Measurements from ENCODE around the gene ACYP2. TPM values are rescaled to one million over a fixed set of nuclear protein-coding genes. Genes with fewer than 3 reads are reported as not detected.

ACYP2 gene
- total RNA-seq, 6 donors from 2014 or later: 8.9 to 15.7 (median 14.8) TPM

DNA sequence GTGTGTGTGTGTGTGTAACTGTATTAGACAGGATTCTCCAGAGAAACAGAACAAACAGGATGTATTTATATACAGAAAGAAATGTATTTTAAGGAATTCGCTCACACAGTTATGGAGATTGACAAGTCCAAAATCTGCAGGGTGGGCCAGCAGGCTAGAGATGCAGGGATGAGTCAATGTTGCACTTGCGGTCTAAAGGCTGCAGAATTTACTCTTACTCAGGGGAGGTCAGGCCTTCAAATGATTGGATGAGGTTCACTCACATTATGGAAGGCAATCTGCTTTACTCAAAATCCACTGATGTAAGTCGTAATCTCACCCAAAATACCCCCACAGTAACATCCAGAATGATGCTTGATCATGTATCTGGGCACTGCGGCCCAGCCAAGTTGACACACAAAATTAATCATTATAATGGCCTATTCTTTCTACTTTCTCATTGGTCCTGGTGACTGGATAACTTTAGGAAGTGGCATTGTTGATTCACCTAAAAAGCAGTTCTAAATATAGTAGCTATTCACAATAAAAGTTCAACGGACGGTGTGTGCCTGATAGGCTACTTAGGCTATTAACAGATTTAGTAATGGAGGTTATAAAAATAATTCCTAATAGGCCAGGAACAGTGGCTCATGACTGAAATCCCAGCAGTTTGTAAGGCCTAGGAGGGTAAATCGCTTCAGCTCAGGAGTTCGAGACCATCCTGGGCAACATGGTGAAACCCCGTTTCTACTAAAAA is 40.6 kb upstream of the ACYP2 start:
- Histone ChIP-seq H3K27ac (no peak overlapping the region), H3K9me3 (no peaks in the 10 kb centered on the region), H3K4me3 (no peak overlapping the region), H3K27me3 (no peaks in the 10 kb centered on the region), H3K4me1 (peaks cover 0 to 6% (median 2%) of the 10 kb centered on the region in 4 donors), H3K36me3 (no peaks in the 10 kb centered on the region)
- WGBS, 2 donors: 82 to 88% methylated on average over 9 of the region's 9 CpGs
- ATAC-seq (ENCODE audit: low FRiP score in 2 of 2) (no peak), DNase-seq (no peak)
- TF ChIP-seq POLR2A (IDR thresholded peaks at IDR 0.05) (no peak), POLR2AphosphoS5 (IDR thresholded peaks at IDR 0.05) (no peak), EP300 (IDR thresholded peaks at IDR 0.05) (no peak)
- TF ChIP-seq, protein P1, sequence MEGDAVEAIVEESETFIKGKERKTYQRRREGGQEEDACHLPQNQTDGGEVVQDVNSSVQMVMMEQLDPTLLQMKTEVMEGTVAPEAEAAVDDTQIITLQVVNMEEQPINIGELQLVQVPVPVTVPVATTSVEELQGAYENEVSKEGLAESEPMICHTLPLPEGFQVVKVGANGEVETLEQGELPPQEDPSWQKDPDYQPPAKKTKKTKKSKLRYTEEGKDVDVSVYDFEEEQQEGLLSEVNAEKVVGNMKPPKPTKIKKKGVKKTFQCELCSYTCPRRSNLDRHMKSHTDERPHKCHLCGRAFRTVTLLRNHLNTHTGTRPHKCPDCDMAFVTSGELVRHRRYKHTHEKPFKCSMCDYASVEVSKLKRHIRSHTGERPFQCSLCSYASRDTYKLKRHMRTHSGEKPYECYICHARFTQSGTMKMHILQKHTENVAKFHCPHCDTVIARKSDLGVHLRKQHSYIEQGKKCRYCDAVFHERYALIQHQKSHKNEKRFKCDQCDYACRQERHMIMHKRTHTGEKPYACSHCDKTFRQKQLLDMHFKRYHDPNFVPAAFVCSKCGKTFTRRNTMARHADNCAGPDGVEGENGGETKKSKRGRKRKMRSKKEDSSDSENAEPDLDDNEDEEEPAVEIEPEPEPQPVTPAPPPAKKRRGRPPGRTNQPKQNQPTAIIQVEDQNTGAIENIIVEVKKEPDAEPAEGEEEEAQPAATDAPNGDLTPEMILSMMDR (IDR thresholded peaks at IDR 0.05): no peak

DNA sequence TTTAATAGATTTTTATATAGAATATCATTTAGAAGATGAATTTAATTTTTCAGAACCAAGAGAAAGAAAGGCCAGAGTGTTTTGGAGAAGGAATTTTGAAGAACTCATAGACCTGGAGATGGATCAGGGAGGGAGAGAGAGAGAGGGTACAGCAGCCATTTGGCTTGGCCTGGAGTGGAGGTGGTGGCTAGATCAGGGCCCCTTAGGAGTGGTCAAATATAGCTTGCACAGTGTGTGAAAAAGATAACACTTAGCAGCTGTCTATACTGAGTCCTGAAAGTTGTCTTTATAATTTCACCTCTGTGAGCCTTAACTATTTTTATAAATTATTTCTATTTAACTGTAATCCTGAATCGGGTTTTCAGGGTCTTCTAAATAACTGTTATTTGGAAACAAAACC is 38.8 kb upstream of the ACYP2 start:
- 95 to 98% methylated on average over 1 of the region's 1 CpG for WGBS, 2 donors
- ATAC-seq (ENCODE audit: low FRiP score in 2 of 2): no peak
- no peak for DNase-seq
- H3K4me1 ChIP-seq: peaks cover 0 to 6% (median 2%) of the 10 kb centered on the region in 4 donors
- H3K4me3 ChIP-seq: no peak overlapping the region
- H3K9me3 ChIP-seq: no peaks in the 10 kb centered on the region
- no peaks in the 10 kb centered on the region for H3K27me3 ChIP-seq
- TF ChIP-seq POLR2A (IDR thresholded peaks at IDR 0.05) (no peak), EP300 (IDR thresholded peaks at IDR 0.05) (no peak), POLR2AphosphoS5 (IDR thresholded peaks at IDR 0.05) (no peak)
- TF ChIP-seq, protein P1 (IDR thresholded peaks at IDR 0.05): no peak
- H3K36me3 ChIP-seq: no peaks in the 10 kb centered on the region
- no peak overlapping the region for H3K27ac ChIP-seq

GRCh38 chr2:54077088-54077900 is 38.1 kb upstream of the ACYP2 start:
- no peaks in the 10 kb centered on the region for H3K9me3 ChIP-seq
- TF ChIP-seq EP300 (IDR thresholded peaks at IDR 0.05): no peak
- no peak for TF ChIP-seq POLR2A (IDR thresholded peaks at IDR 0.05)
- TF ChIP-seq, protein P1 (IDR thresholded peaks at IDR 0.05): no peak
- TF ChIP-seq POLR2AphosphoS5 (IDR thresholded peaks at IDR 0.05): no peak
- WGBS, 2 donors: 69 to 79% methylated on average over 2 of the region's 2 CpGs
- H3K27me3 ChIP-seq: no peaks in the 10 kb centered on the region
- ATAC-seq (ENCODE audit: low FRiP score in 2 of 2): peak; percentile 48 to 70
- H3K27ac ChIP-seq: peak overlapping the region in 2 of 4 donors; percentile 33 to 52
- DNase-seq: no peak
- H3K4me3 ChIP-seq: no peak overlapping the region
- H3K36me3 ChIP-seq: no peaks in the 10 kb centered on the region
- H3K4me1 ChIP-seq: peaks cover 0 to 6% (median 2%) of the 10 kb centered on the region in 4 donors

DNA sequence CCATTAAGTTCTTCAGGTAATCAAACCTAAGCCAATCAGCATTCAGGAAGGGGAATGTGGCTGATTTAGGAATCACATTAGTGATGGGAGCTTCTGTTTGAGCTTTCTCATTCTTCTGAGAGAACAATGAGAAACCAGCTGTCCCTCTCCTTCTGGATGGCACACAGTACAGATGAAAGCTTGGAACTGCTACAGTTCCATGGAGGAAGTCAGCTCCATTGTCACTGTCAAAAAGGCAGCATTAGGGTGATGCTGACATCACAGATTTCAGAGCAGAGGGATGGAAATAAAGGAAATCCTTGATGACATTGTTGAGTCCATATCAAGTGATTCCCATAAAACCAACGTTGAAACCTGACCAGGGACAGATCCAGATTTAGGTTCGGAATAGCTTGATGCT is 36.1 kb upstream of the ACYP2 start:
- Histone ChIP-seq H3K36me3 (no peaks in the 10 kb centered on the region), H3K4me1 (peaks cover 0 to 6% (median 2%) of the 10 kb centered on the region in 4 donors), H3K27ac (no peak overlapping the region), H3K4me3 (no peak overlapping the region), H3K9me3 (no peaks in the 10 kb centered on the region), H3K27me3 (no peaks in the 10 kb centered on the region)
- 71 to 73% methylated on average over 2 of the region's 2 CpGs for WGBS, 2 donors
- DNase-seq (no peak), ATAC-seq (ENCODE audit: low FRiP score in 2 of 2) (no peak)
- TF ChIP-seq, protein P1 (IDR thresholded peaks at IDR 0.05): no peak
- TF ChIP-seq POLR2AphosphoS5 (IDR thresholded peaks at IDR 0.05) (no peak), POLR2A (IDR thresholded peaks at IDR 0.05) (no peak), EP300 (IDR thresholded peaks at IDR 0.05) (no peak)
